Stimulated activated CD4-positive, alpha-beta T cell treated with anti-CD3 and anti-CD28 coated beads, Interleukin-15, amount 100 ng/mL, for 24 hours (primary cell): ENCODE data around the gene IL21R.
"Not testable (repeated sequence)": the region's sequence is repeated elsewhere in the genome, so short reads cannot be mapped to it uniquely, and the experiment has no call there.

Experiments used
- DNase-seq: peaks from one replicate; pipeline ENCODE4 v3.0.0-alpha.2; 2020

Gene IL21R

DNA sequence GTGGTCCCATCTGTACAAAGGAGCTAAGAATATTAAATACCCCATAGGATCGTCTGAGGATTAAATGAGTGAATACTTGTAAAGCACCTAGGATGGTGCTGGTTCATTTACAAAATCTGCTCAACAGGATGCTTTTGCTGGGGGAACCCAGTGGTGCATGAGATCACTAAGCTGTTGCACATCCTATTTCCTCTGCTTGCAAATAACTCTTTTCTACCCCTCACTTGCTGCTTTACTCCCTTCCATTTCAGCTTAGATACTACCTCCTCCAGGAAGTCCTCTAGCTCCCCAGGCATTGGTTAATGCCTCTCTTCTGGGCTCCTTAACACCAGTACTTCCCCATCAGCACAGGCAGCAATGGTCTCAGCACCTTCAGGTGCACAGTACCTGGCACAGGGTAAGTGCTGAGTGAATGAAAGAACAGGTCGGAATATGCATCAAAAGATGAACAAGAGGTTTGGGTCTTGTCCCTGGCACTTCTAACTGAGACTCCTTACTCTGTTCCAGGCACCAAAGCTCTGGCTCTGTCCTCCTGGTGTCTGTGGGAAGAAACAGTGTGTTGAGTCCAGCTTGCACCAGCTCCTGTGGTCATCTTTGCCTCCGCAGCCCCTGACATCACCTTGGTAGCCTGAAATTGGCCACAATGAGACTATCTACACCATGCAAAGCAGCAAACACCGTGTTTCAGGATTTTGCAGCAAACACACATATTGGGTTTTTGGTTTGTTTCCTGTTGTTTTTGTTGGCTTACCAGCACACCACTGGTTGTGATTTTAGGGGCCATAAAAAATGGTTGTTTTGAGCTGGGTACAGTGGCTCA is 24.1 kb upstream of the IL21R start:
- no peak for DNase-seq

DNA sequence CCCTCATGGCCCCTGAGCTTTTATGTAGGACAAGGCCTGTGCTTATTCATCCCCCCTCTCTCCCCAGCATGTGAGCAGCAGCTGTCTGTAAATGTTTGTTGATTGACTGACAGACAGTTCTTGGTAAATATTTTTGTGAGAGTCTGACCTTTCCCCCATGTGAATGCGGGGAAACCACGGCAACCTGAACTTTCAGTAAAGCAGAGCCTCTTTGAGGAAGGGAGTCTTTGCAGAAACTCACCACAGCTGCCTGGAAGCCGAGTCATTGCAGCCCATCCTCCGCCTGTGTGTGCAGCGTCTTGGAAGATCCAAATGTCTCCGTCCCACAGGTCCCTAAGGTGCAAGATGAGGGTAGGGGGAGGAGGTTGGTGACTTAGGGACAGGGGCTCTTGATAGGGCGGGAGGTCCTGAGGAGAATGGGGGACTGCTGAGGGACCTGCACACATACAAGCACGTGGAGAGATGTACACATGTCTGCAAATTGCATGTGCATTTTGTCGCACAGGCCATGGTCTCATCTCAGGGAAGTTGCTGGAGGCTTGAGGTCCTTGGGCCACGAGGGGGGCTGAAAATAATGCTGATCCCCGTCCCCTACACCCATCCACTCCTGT is 23.0 kb upstream of the IL21R start:
- DNase-seq, result peak; percentile 61

DNA sequence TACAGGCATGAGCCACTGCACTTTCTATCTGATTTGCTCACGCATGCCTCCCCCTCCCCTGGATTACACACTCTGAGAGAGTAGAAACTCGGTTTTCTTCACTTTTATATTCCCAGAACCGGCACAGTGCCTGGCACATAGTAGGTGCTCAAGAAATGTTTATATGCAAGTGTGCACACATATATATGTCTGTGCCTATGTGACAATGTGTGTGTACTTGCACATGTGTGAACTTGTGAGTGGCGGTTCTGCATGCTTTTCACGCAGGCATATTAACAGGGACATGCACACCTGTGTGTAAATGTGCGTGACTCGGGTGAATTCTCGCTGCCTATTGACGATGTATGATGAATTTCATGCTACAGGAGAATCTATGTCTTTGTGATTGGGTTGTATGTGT is 22.1 kb upstream of the IL21R start:
- no peak for DNase-seq

DNA sequence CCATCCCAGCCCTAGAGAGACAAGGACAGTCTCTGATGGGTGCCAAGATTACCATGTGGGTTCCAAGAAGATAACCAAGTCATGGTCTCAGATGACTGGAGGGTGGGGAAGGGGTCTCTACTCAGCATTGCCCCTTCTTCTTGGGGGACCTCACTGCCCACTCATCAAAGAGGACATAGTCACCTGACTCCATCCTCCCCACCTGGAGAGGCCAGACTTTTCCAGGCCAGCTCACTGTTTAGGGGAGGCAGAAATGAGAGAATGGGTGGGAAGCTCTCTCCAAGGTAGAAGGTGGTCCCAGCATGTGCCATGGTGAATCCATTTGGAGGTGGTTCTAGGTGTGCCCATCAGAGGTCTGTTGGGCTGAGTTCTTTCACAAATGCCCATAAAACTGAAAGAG is 20.7 kb upstream of the IL21R start:
- DNase-seq, result no peak

DNA sequence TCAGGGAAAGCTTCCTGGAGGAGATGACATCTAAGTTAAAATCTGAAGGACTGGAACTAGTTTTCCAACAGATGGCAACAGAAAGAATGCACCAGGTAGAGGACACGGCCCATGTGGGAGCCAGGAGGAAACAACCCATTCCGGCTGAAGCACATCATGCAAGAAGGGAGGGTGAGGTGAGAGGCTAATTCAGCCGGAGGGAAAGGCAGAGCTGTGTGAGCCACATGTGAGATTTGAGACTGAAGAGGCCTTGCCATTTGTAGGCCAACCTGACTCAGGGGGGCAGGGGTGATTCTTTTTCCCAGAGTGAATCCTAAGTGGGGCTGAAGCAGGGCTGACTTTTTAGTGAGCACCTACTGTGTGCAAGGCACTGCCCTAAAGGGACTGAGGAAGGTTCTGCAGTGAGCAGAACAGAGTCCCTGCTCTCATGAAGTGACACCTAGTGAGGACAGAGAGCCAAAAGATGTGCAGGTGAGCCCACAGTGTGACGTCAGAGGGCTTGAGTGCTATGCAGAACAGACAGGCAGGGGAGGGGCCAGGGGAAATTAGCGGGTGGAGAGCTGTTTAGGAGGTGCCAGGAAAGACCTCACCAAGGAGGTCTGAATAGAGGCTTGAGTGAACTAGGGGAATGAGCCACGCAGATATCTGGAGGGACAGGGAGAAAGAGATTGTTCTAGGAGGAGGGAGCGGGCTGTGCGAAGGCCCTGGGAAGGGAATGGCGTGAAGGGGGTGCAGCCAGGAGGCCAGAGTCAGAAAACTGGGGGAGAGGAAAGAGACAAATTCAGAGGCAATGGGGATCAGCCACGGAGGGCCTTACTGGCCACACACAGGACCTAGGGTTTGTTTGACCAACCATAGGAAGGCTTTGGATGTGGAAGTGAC is 19.8 kb upstream of the IL21R start:
- no peak for DNase-seq

DNA sequence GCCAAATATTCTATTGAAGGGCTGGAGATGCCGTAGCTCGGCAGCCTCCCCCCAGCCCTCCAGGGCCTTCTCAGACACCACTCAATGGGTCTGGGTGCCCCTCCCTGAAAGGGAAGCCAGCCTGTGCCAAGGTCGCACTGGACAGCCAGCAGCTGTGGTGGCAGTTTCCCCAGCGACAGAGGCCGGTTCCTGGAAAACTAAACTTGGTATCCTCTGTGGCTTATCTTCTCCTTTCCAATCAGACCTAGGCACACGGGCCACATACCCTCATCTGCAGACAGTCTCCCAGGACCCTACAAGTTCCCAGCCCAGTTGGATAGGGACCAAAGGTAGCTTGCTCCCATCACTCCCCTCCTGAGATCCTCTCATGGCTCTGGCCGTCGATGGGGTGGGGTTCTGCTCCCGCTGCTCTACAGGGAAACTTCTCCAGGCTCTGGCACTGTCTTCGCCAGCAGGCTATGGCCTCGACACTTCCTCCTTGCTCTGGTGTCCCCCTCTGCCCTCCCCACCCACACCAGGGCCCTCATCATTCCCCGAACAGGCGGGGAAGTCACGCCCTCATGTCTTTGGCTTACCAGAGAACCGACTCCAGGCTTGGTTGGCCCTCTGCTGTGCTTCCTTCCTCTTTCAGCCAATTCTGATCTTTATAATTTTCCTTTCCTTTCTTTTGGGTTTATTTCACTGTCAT is 18.3 kb upstream of the IL21R start:
- no peak for DNase-seq

DNA sequence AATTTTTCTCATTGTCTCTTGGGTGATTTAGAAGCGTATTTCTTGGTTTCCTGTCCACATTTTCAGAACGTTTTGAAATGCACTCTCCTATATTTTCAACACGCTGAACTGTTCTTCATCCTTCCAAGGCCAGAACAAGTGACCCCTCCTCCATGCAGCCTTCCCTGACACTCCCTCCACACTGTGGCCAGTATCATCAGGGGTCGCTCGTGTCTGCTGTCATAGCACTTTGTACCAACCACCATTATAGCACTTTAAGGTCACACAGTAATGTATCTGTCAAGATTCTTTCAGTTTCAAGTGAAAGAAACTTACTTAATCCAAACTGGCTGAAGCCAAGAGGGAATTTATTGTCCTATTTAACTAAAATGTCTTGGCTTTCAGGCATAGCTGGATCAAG is 17.5 kb upstream of the IL21R start:
- no peak for DNase-seq

DNA sequence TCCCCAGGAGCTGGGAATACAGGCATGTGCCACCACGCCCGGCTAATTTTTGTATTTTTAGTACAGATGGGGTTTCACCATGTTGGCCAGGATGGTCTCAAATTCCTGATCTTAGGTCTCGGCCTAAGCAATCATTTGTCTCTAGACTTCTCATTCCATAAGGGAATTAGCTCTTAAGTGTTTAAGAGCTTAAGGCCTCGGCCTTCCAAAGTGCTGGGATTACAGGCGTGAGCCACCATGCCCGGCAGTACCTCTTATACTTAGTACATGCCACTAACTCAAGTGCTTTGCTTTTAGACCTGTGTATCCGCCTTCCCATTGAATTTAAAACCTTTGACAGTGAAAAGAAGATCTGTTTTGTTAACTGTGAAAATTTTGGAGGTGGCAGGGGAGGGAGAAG is 16.6 kb upstream of the IL21R start:
- DNase-seq, result no peak

DNA sequence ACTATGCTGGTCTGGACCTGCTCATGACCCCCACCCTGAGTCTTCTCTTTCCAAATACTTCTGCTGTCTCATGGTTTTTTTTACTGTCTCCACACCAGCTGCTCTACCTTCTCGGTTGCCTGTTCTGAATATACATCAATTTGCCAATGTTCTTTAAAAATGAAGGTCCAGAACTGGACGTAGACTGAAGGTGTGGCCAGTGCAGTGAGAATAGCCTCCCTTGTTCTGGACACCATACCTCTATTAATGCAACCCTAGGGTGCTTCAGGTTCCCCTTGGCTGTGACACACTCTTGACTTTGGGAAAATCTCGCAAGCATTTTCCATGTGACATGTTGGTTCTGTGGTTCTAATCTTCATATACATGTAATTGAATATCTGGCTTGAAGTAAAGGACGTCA is 15.3 kb upstream of the IL21R start:
- DNase-seq, result no peak

DNA sequence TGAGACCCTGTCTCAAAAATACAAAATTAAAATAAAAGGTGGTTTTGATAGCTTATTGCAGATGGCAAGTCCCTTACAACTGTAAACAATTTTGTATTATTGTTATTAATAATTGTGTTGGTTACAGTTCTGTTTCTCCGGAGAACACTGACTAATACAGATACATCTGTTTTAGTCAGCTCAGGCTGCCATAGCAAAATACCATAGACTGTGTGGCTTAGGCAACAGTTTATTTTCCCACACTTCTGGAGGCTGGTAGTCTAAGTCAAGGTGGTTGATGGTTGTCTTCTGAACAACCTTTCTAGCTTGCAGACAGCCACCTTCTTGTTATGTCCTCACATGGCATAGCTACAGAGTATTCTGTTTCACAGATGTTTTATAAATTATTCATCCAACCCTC is 14.2 kb upstream of the IL21R start:
- no peak for DNase-seq

DNA sequence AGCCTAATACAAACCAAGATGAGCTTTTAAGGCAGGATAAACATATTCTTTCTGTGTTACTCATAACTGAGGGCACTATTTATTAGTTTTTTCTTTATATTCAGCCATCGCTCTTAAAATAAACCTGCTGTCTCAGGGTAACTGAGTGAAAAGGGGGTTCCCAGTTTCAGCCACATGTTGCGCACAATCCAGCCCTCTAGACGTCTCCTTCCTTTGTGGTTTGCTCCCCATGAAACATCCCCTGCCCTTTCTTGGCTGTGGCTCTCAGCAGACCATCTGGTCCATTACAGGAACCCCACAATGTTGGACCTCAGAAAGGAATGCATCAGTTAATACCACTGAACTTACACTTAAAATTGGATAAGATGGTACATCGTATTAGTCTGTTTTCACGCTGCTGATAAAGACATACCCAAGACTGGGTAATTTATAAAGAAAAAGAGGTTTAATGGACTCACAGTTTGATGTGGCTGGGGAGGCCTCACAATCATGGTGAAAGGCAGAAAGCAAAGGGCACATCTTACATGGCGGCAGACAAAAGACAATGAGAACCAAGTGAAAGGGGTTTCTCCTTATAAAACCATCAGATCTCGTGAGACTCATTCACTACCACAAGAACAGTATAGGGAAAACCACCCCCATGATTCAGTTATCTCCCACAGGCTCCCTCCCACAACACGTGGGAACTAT is 12.6 kb upstream of the IL21R start:
- DNase-seq, result no peak

DNA sequence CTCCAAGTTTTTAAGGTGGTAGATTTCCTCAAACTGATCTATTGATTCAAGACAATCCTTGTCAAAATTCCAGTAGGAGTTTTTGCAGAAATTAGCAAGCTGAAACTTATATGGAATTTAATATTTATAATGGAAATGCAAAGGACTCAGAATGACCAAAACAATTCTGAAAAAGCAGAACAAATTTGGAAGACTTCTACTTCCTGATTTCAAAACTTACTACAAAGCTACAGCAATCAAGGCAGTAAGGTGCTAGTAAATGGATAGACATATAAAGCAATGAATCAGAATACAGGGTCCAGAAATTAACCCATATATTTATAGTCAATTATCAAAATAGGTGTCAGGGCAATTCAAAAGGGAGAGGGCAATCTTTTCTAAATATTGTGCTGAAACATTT is 11.8 kb upstream of the IL21R start:
- no peak for DNase-seq

DNA sequence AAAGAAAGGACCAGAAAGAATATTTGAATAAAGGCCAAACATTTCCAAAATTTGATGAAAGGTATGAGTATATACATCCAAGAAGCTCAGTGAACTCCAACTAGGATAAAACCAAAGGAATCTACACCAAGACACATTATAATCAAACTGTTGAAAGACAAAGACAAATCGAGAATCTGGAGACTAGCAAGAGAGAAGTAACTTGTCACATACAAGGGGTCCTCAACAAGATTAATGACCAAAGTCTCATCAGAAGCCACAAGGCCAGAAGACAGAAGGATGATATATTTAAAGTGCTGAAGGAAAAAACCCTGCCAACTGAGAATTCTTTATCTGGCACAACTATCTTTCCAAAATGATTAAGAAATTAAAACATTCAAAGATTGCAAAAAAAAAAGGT is 9.3 kb upstream of the IL21R start:
- no peak for DNase-seq

DNA sequence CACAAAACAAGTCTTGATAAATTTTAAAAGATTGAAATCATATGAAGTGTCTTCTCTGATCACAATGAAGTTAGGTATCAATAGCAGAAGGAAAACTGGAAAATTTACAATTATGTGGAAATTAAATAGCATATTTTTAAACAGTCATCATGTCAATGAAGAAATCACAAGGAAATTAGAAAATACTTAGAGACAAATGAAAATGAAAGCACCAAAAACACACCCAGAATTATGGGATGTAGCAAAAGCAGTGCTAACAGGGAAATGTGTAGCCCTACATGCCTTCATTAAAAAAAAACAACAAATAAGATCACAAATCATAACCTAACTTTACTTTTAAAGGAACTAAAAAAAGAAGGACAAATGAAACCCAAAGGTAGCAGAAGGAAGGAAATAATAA is 7.5 kb upstream of the IL21R start:
- DNase-seq, result no peak

DNA sequence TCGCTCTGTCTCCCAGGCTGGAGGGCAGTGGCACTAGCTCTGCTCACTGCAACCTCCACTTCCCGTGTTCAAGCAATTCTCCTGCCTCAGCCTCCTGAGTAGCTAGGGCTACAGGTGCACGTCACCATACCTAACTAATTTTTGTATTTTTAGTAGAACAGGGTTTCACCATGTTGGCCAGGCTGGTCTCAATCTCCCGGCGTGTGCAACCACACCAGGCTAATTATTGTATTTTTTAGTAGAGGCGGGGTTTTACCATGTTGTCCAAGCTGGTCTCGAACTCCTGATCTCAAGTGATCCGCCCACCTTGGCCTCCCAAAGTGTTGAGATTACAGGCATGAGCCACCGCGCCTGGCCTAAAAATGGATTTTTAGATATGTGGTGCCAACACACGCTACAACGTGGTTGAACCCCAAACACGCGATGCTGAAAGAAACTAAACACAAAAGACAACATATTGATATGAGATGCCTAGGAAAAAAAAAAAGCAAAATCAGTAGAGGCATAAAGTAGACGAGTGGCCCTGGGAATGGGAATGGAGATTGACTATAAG is 3.6 kb upstream of the IL21R start:
- not testable (repeated sequence) for DNase-seq

DNA sequence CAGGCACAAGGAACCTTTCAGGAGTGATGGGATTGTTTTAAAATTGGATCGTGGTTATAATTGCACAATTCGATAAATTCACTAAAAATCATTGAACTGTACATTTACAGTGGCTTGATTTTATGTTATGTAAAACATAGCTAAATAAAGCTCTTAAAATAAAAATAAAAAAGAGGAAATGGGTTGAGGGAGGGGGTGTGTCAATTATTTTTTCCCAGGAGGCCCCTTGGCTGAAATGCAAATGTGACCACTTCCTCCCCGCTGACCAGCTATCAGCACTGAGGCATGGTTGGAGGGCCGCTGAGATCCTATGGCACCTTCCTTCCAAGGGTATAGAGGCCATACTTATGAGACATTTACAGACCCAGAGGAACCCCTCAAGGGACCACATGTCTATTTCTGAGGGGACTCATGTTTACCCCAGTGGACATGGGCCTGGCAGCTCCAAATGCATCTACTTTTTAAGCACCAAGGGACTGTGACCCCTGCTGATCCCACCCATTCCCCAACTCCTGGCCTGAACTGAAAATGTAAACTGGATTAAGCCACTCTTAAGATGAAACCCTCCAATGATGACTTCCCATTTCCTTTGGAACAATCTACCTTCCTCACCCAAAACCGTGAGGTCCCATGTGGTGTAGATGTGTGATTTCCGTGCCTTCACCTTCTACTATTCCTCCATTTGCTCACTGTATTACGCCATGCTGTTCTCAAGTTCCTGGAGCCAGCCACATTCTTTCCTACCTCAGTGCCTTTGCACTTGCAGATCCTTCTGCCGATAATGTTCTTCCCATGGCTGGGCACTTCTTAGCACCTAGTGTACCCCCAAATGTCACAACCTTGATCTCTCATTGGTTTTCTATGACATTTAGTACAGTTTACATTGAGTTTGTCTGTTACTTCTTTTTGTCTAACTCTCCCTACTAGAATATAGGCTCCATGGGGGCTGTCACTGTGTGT is 2.8 kb upstream of the IL21R start:
- DNase-seq, result no peak

DNA sequence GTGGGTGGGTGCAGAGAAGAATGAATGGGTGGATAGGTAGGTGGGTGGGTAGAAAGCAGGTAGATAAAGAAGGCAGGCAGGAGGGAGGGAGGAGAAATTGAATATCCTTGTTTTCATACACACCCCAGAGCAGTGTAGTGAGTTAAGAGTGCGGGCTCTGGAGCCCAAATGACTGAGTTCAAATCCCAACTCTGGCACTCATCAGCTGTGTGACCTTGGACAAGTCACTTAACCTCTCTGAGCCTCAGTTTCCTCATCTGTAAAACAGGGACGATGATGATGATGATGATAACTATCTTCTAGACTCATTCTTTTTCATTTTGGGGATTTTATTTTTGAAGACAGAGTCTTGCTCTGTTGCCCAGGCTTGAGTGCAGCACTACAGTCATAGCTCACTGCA is 2.0 kb upstream of the IL21R start:
- no peak for DNase-seq

DNA sequence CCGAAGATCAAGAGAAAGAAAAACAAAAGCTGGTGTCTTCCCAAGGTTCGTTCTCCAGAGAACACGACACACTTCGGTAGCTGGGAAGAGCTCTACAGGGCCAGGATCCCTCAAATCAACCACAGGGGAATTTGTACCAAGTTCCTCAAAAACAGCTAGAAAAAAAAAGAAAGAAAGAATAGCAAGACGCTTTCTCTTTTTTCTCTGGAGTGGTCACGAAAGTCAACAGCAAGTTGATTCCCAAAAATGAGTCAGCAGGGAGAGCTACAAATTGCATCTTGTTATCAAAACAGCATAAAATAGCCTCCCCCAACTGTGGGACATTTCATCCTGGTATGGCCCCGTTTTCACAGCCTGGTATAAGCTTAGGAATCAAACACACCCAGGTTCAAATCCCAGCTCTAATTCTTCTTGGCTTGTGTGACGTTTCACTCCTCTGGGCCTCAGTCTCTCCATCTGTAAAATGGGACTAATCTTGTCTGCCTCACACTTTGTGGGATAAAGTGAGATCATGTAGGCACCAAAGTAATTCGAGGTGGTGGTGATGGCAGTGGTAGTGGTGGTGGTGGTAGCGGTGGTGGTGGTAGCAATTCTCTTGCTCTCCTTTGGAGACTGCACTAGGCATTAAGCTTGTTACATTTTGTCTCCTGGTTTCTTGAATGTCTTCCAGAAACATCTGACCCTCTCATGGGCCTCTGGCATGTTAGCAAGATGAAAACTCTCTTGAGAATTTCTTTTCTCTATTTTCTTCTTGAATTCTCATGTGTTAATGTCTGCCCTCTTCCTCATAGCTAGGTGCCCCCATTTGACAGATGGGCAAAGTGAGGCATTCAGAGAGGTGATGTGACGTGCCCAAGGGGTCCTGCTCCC is 988 bp upstream of the IL21R start:
- no peak for DNase-seq

DNA sequence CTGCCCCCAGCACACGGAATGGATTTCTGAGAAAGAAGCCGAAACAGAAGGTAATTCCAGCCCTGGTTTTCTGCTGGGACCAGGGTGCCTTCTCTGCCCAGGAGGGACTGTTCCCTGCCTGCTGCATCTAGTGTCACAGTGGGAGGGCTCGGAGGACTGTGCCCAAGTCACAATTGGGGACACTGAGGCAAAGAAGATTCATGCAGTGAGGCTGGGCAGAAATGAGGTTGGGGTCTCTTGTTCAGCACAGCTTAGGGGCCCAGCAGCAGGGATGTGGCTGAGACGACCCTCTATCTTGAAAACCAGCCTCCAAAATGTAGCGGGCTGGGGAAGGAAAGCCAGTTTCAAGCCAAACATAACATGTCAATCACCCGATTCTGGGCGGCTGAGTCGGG is 592 bp downstream of the IL21R start:
- DNase-seq, result no peak

DNA sequence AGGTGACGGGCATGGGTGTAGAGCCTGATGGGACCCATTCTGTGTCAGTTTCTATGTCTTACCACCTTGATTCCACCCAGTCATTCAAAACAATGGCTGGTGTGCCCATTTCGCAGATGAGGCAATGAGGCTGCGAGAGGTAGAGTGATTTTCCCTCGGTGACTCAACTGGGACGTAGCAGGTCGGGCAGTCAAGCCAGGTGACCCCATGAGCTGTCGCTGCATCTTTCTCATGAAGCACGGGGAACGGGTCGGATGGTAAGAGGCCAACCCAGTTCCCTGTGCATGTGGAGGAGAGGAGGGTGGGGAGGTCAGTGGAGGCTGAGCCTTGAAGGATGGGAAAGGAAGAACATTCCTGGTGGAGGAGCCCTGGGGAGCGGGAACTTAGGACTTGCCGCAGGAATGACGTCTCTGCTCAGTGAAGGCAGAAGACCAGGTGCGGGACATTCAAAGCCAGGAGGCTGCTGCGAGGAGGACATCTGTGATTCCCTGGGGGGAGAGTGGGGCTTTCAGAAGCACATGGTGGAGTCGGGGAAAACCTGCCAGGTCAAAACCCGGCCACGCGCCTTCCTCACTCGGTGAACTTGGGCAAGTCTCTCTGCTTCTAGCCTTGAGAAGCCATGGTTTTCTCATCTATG is 1.1 kb downstream of the IL21R start:
- peak; percentile 69 for DNase-seq
